CD14-positive monocyte (primary cell): Measurements from ENCODE around the gene MAGEC1. TPM values are rescaled to one million over a fixed set of nuclear protein-coding genes. Genes with fewer than 3 reads are reported as not detected.

ENCODE experiments used
- DNase-seq, 3 donors: peaks; one replicate each; pipeline ENCODE4 v3.0.0-alpha.2; 2011 to 2022
- H2AFZ ChIP-seq: 2 replicates; pipeline ENCODE4 v1.6.0; 2012; ENCODE audit warnings: mild to moderate bottlenecking, low read depth, low read length, inconsistent platforms; ENCODE audit not compliant: insufficient read depth, poor library complexity, severe bottlenecking
- H3K27ac ChIP-seq, 2 donors: 1 replicate in 1 of 2; 2 replicates in 1 of 2; pipeline ENCODE4 v1.5.1; 2012 to 2013; ENCODE audit warnings: low read length in 2 of 2, control low read depth in 1 of 2, inconsistent platforms in 1 of 2, low read depth in 1 of 2, mild to moderate bottlenecking in 1 of 2
- H3K27me3 ChIP-seq, 2 donors: one replicate each; pipeline versions ENCODE4 v1.6.0 to v1.6.1; 2011 to 2013; ENCODE audit warnings: low read length in 2 of 2; ENCODE audit not compliant: control insufficient read depth in 2 of 2, insufficient read depth in 2 of 2
- H3K36me3 ChIP-seq, 2 donors: replicated peaks in 1 of 2; 1 replicate in 1 of 2; 2 replicates in 1 of 2; pipeline versions ENCODE4 v1.5.1 to v1.6.1; 2012 to 2013; ENCODE audit warnings: low read length in 2 of 2, control low read depth in 1 of 2, inconsistent platforms in 1 of 2, mild to moderate bottlenecking in 1 of 2; ENCODE audit not compliant: insufficient read depth in 2 of 2, control insufficient read depth in 1 of 2
- H3K4me1 ChIP-seq, 2 donors: 1 replicate in 1 of 2; 2 replicates in 1 of 2; pipeline versions ENCODE4 v1.5.1 to v1.6.1; 2012 to 2013; ENCODE audit warnings: low read length in 2 of 2, control low read depth in 1 of 2, inconsistent platforms in 1 of 2, mild to moderate bottlenecking in 1 of 2, moderate library complexity in 1 of 2; ENCODE audit not compliant: insufficient read depth in 2 of 2, control insufficient read depth in 1 of 2
- H3K4me2 ChIP-seq: replicated peaks from 2 replicates; pipeline ENCODE3; 2012; ENCODE audit warnings: low read length, moderate library complexity, mild to moderate bottlenecking; ENCODE audit not compliant: poor library complexity, severe bottlenecking; ENCODE audit errors: extremely low read depth
- H3K4me3 ChIP-seq, 3 experiments: fragments of 200-600 bp in 1 of 3; sonication (generic) in 1 of 3; replicated peaks in 1 of 3; 1 replicate in 2 of 3; 2 replicates in 1 of 3; pipeline ENCODE4 v1.5.1; 2011 to 2013; ENCODE audit warnings: low read length in 3 of 3, mild to moderate bottlenecking in 3 of 3, control low read depth in 2 of 3, low read depth in 2 of 3, inconsistent platforms in 1 of 3, moderate library complexity in 1 of 3
- H3K79me2 ChIP-seq: 2 replicates; pipeline ENCODE4 v1.6.0; 2012; ENCODE audit warnings: mild to moderate bottlenecking, control low read depth, inconsistent platforms, low read length, moderate library complexity; ENCODE audit not compliant: insufficient read depth
- H3K9ac ChIP-seq: 2 replicates; pipeline ENCODE4 v1.6.0; 2017; ENCODE audit warnings: low read length, mild to moderate bottlenecking; ENCODE audit not compliant: insufficient read depth, poor library complexity, severe bottlenecking
- H3K9me3 ChIP-seq, 2 donors: replicated peaks in 1 of 2; 1 replicate in 1 of 2; 2 replicates in 1 of 2; pipeline versions ENCODE4 v1.5.1 to v1.6.1; 2012 to 2013; ENCODE audit warnings: low read length in 2 of 2, control low read depth in 1 of 2; ENCODE audit not compliant: control insufficient read depth in 1 of 2, insufficient read depth in 1 of 2
- H4K20me1 ChIP-seq: 2 replicates; pipeline ENCODE4 v1.6.0; 2012; ENCODE audit warnings: mild to moderate bottlenecking, low read length, control low read depth, moderate library complexity; ENCODE audit not compliant: insufficient read depth
- H3K27ac Mint-ChIP-seq, 7 donors: one replicate each; pipeline ENCODE4 v1.8.0; 2020; ENCODE audit warnings: mild to moderate bottlenecking in 7 of 7, mixed read lengths in 7 of 7, moderate library complexity in 6 of 7, inconsistent platforms in 2 of 7
- H3K27me3 Mint-ChIP-seq, 3 donors: one replicate each; pipeline ENCODE4 v1.8.0; 2021 to 2022; ENCODE audit warnings: low read depth in 3 of 3, mild to moderate bottlenecking in 3 of 3, mixed read lengths in 3 of 3, moderate library complexity in 3 of 3, inconsistent platforms in 1 of 3
- H3K36me3 Mint-ChIP-seq, 2 donors: one replicate each; pipeline ENCODE4 v1.8.0; 2020; ENCODE audit warnings: mixed read lengths in 2 of 2, inconsistent platforms in 1 of 2, mild to moderate bottlenecking in 1 of 2
- H3K4me1 Mint-ChIP-seq: one replicate; pipeline ENCODE4 v1.8.0; 2020; ENCODE audit warnings: mild to moderate bottlenecking, mixed read lengths
- H3K4me3 Mint-ChIP-seq, 2 donors: one replicate each; pipeline ENCODE4 v1.8.0; 2020; ENCODE audit warnings: mild to moderate bottlenecking in 2 of 2, mixed read lengths in 2 of 2, moderate library complexity in 1 of 2
- H3K9me3 Mint-ChIP-seq, 7 donors: one replicate each; pipeline ENCODE4 v1.8.0; 2020 to 2022; ENCODE audit warnings: mixed read lengths in 7 of 7, mild to moderate bottlenecking in 6 of 7, moderate library complexity in 6 of 7, inconsistent platforms in 2 of 7
- WGBS: methylation state at CpG from one replicate; pipeline ENCODE4 v1.1.5; 2013; ENCODE audit warnings: missing lambda C conversion rate; ENCODE audit not compliant: insufficient coverage; 5-methylcytosine and 5-hydroxymethylcytosine counted together
- intact Hi-C, 2 donors: fragments of 100-400 bp; cut with micrococcal nuclease; formaldehyde crosslinking; loops; one replicate each; pipeline versions ENCODE4 v1.15.0 to v1.15.1; 2023
- polyA plus RNA-seq, 3 donors: library from polyadenylated mRNA; depleted of rRNA in 1 of 3; unstranded in 2 of 3; stranded (reverse) in 1 of 3; fragments of 300-500 nt in 2 of 3; fragments of >200 nt in 1 of 3; fragmentation: Illumina TruSeq in 2 of 3; gene quantifications; 1 replicate in 2 of 3; 2 replicates in 1 of 3; pipeline ENCODE4 v1.2.3, GENCODE V29; 2012 to 2021
- TF ChIP-seq, protein P1 (sequence below): fragments of 200-600 bp; IDR thresholded peaks from one replicate; pipeline ENCODE4 v1.8.0; 2022; ENCODE audit warnings: antibody characterized with exemption, mild to moderate bottlenecking

MAGEC1 gene
- polyA plus RNA-seq, 3 donors = not detected

DNA sequence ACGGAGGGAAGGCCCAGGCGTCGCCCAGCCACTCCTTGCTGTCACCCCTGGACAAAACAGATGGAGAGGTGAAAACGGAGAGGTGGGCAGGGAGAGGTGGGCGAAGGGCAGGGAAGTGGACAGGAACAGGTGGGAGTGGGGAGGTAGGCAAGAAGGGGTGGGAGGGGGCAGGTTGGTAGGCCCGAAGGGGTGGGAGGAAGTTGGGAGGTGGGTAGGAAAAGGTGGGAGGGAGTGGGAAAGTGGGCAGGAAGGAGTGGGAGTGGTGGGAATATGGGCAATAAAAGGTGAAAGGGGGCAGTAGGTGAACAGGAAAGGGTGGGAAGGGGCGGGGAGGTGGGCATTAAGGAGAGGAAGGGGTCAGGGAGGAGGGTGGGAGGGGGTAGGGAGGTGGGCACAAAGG is 9.0 kb upstream of the MAGEC1 start:
- no peak overlapping the region for H3K27ac ChIP-seq
- intact Hi-C loops = no loop called here

DNA sequence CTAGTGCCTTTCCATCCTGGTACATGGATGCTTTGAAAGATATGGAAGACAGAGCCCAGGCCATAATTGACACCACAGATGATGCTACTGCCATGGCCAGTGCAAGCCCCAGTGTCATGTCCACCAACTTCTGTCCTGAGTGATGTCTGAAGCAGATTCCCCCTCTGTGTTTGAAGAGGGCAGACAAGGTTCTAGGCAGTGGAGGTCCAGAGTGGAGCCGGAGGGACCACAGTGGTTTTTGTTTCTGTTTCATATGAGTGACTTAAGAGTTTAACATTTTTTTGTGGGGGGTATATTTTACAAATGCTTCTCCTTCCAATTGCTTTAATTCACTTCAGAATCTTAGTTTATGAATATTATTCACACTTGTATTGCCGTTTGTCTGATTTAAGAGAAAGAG is 6.0 kb upstream of the MAGEC1 start:
- Mint-ChIP-seq H3K4me1 (no peaks in the 10 kb centered on the region), H3K27ac (no peak overlapping the region), H3K27me3 (peaks cover 0 to 3% (median 2%) of the 10 kb centered on the region in 3 donors), H3K4me3 (no peak overlapping the region), H3K36me3 (no peaks in the 10 kb centered on the region), H3K9me3 (peaks cover 0 to 8% (median 2%) of the 10 kb centered on the region in 7 donors)
- H3K4me3 ChIP-seq = no peak overlapping the region
- TF ChIP-seq, protein P1, sequence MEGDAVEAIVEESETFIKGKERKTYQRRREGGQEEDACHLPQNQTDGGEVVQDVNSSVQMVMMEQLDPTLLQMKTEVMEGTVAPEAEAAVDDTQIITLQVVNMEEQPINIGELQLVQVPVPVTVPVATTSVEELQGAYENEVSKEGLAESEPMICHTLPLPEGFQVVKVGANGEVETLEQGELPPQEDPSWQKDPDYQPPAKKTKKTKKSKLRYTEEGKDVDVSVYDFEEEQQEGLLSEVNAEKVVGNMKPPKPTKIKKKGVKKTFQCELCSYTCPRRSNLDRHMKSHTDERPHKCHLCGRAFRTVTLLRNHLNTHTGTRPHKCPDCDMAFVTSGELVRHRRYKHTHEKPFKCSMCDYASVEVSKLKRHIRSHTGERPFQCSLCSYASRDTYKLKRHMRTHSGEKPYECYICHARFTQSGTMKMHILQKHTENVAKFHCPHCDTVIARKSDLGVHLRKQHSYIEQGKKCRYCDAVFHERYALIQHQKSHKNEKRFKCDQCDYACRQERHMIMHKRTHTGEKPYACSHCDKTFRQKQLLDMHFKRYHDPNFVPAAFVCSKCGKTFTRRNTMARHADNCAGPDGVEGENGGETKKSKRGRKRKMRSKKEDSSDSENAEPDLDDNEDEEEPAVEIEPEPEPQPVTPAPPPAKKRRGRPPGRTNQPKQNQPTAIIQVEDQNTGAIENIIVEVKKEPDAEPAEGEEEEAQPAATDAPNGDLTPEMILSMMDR = no peak
- H3K27me3 ChIP-seq = no peaks in the 10 kb centered on the region
- H3K4me2 ChIP-seq = no peak overlapping the region
- DNase-seq = no peak
- no peaks in the 10 kb centered on the region for H3K4me1 ChIP-seq
- peaks cover 0 to 3% of the 10 kb centered on the region in 2 donors for H3K9me3 ChIP-seq
- H3K36me3 ChIP-seq = no peaks in the 10 kb centered on the region
- H3K9ac ChIP-seq = no peak overlapping the region
- no peaks in the 10 kb centered on the region for H3K79me2 ChIP-seq
- intact Hi-C loops = no loop called here
- no peak overlapping the region for H3K27ac ChIP-seq
- H2AFZ ChIP-seq = no peak overlapping the region
- no CpG with 5 or more reads among the region's 2 CpGs for WGBS
- no peaks in the 10 kb centered on the region for H4K20me1 ChIP-seq

More for the DNA sequence above, 9.0 kb upstream of the MAGEC1 start:
- no peak for DNase-seq
- H3K4me3 ChIP-seq = no peak overlapping the region
- peaks cover 0 to 3% of the 10 kb centered on the region in 2 donors for H3K9me3 ChIP-seq
- no peak overlapping the region for H2AFZ ChIP-seq
- H3K36me3 ChIP-seq = no peaks in the 10 kb centered on the region
- Mint-ChIP-seq H3K4me1 (no peaks in the 10 kb centered on the region), H3K4me3 (no peak overlapping the region), H3K27ac (no peak overlapping the region), H3K9me3 (peaks cover 0 to 8% (median 1%) of the 10 kb centered on the region in 7 donors), H3K36me3 (no peaks in the 10 kb centered on the region), H3K27me3 (peaks cover 0 to 3% (median 2%) of the 10 kb centered on the region in 3 donors)
- TF ChIP-seq, protein P1 = no peak
- no peaks in the 10 kb centered on the region for H3K27me3 ChIP-seq
- H3K9ac ChIP-seq = no peak overlapping the region
- no peaks in the 10 kb centered on the region for H3K4me1 ChIP-seq
- H3K4me2 ChIP-seq = no peak overlapping the region
- no peaks in the 10 kb centered on the region for H3K79me2 ChIP-seq
- WGBS = 93% methylated on average over 3 of the region's 7 CpGs
- no peaks in the 10 kb centered on the region for H4K20me1 ChIP-seq
